GM21619 (cell line): ENCODE results near the gene SLC16A7.

Experiments
- ATAC-seq: cut with Tn5 transposase; IDR thresholded peaks from one replicate; pipeline ENCODE4 v1.9.1; 2021; ENCODE audit not compliant: unreplicated experiment

The SLC16A7 gene

DNA sequence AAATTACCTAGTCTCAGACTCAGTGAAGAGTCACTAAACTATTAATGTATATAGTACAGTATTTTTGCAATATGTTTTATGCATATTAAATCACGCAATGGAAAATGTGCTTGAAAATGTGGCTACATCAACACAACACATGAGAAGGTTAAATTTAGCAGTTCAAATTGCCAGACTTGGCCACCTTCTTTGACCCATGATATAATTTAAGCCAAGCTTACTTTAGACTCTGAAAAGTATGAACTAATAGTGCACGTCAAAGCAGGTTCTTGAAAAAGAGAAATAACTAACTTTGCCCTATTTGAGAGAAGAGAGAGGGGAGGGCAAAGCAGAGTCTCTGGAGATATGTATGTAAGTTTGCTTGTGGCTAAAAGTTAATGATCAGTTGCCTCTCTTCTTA lies 68.7 kb downstream of the SLC16A7 start:
- no peak for ATAC-seq

DNA sequence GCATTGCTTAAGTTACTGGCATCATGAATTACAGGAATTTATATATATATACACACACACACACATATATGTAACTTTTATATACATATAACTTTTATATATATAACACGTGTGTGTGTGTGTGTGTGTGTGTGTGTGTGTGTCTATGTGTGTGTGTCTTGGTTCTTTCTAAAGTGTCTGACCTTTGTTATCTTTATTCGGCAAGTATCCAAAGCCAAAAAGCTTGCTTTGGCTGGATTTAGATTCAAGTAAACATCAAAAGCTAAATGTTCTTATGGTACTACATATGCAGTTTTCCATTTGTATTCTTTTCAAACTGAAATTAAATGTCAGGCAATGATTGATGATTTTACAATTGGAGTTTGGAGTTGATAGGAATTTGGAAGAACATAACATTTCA lies 69.9 kb downstream of the SLC16A7 start:
- ATAC-seq: no peak

DNA sequence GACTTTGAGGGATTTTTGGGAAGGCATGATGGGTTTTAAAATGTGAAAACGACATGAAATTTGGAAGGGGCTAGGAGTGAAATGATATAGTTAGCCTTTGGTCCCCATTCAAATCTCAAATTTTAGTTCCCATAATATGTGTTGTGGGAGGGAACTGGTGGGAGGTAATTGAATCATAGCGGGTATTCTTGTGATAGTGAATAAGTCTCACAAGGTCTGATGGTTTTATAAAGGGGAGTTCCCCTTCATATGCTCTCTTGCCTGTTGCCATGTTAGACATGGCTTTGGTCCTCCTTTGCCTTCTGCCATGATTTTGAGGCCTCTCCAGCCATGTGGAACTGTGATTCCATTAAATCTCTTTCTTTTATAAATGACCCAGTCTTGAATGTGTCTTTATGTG lies 72.8 kb downstream of the SLC16A7 start:
- no peak for ATAC-seq

DNA sequence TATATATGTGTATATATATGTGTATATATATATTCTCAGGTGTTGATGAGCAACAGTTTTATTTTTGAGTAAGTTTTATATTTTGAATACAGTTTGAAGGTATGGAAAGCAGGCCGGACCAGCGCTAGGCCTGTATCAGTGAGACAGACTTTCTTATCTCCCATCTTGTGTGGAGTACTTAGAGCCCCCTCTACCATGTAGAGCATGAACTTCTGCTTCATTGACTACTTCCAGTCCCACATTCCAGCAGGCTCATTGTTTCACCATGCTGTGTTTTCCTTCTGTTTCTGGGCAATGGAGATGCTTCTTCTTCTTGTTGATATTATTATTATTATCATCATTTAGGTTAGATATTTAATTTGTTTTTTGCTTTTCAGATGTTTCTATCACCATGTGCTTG lies 76.4 kb downstream of the SLC16A7 start:
- no peak for ATAC-seq

DNA sequence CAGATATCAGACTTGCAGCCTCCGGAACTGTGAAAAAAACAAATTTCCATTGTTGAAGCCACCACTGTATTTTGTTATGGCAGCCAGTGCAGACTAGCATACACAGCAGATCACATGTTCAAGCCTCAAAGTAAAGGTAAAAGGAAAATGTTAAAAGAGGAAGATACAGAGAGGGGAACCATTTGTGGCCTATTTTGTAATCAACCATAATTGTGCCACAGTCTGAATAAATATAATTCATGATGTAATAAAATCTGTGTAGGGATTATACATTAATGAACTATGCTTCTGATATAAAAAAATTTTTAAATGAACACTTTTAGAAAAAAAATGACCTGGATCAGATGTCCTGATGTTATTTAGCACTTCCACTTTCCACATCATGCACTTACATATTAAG lies 79.6 kb downstream of the SLC16A7 start:
- no peak for ATAC-seq

- ATAC-seq: no peak
These were observed 82.0 kb downstream of the SLC16A7 start for GRCh38 chr12:59677857-59678256.

DNA sequence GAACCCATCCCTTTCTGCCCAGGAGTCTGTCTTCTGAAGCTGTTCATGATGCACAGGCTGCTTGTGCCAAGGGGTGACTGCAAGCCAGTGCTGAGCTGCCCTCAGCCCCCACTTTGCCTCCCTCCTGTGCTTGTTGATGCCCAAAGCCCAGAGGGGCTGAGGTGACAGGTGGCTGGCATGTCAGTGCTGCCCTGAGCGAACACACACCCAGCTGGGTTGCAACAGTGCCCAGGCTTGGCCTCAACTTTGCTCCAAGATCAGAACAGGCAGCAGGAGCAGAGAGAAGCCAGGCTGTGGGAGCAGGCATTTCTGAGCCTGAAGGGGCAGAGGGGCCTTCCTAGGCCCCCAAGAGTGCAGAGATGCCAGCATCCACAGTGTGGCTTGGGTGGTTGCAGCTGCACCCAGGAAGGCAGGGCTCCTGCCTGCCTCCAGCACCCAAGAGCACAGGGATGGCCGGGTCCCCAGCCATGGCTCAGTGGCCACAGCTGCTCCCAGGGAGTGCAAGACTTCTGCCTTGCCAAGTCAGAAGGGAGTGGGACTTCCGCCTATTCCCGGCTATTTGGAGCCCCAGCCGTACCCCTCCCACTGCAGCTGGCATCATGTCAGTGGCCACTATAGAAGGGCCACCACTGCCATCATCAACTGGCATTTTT lies 83.1 kb downstream of the SLC16A7 start:
- no peak for ATAC-seq

DNA sequence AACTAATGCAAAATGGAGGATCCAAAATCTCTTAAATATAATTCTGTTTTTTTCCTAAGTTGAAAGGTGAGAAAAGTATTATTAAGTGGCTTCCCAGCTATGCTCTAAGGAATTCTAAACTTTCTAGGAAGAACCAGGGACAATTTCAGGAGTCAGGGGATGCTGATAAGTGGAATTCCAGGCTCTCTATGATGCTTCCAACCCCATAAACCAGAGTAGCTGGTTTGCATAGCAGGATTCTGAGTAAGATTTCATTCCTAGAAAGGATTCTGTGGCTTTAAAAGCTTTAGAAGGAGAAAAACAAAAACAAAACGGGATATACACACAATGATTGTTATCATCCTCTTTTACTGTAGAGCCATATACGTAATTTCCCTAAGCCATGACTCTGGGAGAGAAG lies 93.9 kb downstream of the SLC16A7 start:
- ATAC-seq: no peak

DNA sequence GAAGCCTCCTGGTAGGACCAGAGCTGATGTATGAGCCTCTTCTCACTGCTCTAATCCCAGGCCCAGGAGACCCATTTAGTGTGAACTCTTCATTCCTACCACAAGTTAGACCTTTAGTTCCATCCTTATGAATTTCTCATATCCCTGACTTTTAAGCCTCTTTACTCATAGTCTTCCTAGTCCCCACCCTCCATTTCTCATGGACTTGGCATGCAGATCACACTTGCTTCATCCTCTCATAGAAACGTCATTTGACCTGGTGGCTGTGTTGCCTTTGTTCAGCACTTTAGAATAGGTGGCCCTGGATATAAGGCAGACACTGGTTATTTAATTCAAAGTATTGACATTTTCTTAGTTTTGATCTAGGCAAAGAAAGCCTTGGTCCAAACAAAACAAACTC lies 99.5 kb downstream of the SLC16A7 start:
- ATAC-seq: no peak

GRCh38 chr12:59698600-59698999 lies 102.8 kb downstream of the SLC16A7 start:
- ATAC-seq: no peak

- no peak for ATAC-seq
These were observed 103.8 kb downstream of the SLC16A7 start for GRCh38 chr12:59699421-59700152.

DNA sequence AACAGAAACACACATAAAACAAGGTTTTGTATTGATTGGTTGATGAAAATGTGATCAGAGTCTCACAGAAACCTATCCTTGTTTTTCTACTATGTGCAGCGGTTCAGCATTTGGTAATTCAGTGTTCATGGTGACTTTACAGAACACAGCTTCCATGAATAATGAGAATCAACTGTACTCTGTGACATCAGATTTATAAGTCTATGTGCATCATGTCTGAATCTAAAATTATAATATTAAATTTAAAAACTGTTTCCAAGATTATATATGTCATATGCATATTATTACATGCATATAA lies 104.3 kb downstream of the SLC16A7 start:
- ATAC-seq: no peak

GRCh38 chr12:59708064-59708463 lies 112.2 kb downstream of the SLC16A7 start:
- ATAC-seq: no peak

GRCh38 chr12:59708484-59708883 lies 112.7 kb downstream of the SLC16A7 start:
- no peak for ATAC-seq

GRCh38 chr12:59710004-59710628 lies 114.3 kb downstream of the SLC16A7 start:
- no peak for ATAC-seq

GRCh38 chr12:59710964-59711363 lies 115.1 kb downstream of the SLC16A7 start:
- ATAC-seq: no peak

- ATAC-seq: no peak
These were observed 119.6 kb downstream of the SLC16A7 start for GRCh38 chr12:59715434-59715833.

GRCh38 chr12:59716043-59716442 lies 120.2 kb downstream of the SLC16A7 start:
- no peak for ATAC-seq

GRCh38 chr12:59717436-59717835 lies 121.6 kb downstream of the SLC16A7 start:
- no peak for ATAC-seq

DNA sequence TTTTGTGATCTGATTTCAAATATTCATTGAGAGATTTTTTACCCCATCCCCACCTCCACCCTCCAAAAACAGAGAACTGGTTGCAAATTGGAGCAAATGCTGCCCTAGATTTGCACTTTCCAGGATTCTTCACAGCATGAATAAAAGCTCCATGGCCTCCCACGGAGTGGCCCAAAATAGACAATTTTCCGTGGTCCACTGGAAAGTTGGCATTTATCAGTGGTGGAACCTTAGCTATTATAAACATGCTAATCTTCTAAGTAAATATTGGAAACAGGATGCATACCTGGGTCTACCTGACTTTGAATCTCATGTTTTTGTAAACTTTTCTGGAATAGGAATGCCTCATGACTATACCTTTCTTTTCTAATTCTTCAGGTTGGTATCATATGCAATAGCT lies 123.9 kb downstream of the SLC16A7 start:
- ATAC-seq: no peak

DNA sequence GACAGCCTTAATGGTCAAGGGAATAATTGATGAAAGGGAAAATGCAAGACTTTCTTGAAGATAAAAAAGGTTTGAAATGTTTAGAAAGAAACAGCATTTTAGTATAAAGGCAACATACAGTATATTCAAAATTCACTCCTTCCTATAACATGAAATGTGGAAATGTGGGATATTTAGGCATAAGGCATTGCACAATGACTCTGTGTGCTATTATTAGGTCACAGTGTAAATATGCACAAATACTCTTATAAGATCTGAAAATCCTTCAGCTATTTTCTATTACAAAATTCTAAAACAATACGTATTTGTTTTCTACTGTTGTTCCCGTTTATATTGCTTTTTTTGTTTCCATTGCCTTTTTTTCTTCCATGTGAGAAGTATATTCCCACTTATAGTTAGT lies 127.7 kb downstream of the SLC16A7 start:
- no peak for ATAC-seq

DNA sequence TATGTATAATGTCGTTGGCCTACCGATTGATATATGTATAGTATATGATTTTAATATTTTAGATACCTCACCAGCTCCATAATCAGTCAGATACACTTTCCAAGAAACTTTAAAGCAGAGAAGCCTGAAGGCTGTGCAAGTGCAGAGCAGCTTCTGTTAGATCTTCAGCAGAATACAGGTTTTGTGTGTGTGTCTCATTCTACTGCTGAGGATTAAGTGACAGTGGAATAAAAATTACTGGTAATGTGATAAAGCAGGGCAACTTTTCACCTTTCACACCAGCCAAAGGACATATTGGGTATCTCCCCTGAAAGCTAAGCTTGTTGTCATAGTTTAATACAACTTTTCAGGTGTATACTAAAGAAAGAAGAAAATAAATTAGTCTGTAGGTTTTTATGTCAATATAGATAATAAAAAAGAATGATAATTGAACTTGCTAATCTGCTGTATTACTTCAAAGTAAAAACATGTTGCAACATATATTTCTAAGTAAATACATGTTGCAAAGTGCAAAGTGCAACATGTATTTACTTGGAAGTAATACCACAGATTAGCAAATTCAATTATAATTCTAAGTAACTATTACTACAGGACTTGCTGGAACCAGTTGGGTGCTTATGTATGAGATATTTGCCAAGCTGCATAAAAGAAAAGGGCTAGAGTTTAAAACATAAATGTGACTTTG lies 128.3 kb downstream of the SLC16A7 start:
- ATAC-seq: no peak
